Psoas muscle (tissue), 8 donors: ENCODE measurements around the gene NFE2L2. TPM values are rescaled to one million over a fixed set of nuclear protein-coding genes. Genes with fewer than 3 reads are reported as not detected.

Experiments used
- ATAC-seq, 4 donors: fragments of 200-7000 bp; cut with Tn5 transposase; one replicate each; pipeline ENCODE4 v1.9.1; 2020; ENCODE audit warnings: moderate library complexity in 3 of 4, mild to moderate bottlenecking in 2 of 4
- DNase-seq, 2 donors: peaks; one replicate each; pipeline ENCODE4 v3.0.0-alpha.2; 2020
- H3K27ac ChIP-seq: fragments of 200-600 bp; one replicate; pipeline ENCODE4 v1.8.0; 2022
- H3K27me3 ChIP-seq, 3 donors: fragments of 200-600 bp in 1 of 3; one replicate each; pipeline versions ENCODE4 v1.6.1 to v1.8.0; 2013 to 2022; ENCODE audit warnings: low read length in 2 of 3, mild to moderate bottlenecking in 2 of 3, moderate library complexity in 1 of 3; ENCODE audit not compliant: insufficient read depth in 3 of 3
- H3K36me3 ChIP-seq, 2 donors: fragments of 200-600 bp in 1 of 2; one replicate each; pipeline versions ENCODE4 v1.6.1 to v1.8.0; 2013 to 2022; ENCODE audit warnings: low read depth in 1 of 2, mild to moderate bottlenecking in 1 of 2, moderate library complexity in 1 of 2; ENCODE audit not compliant: insufficient read depth in 1 of 2
- H3K4me1 ChIP-seq: fragments of 200-600 bp; one replicate; pipeline ENCODE4 v1.8.0; 2022
- H3K4me3 ChIP-seq: fragments of 200-600 bp; one replicate; pipeline ENCODE4 v1.8.0; 2022; ENCODE audit warnings: mild to moderate bottlenecking
- H3K9me3 ChIP-seq: fragments of 200-600 bp; one replicate; pipeline ENCODE4 v1.8.0; 2022
- CTCF ChIP-seq: fragments of 200-600 bp; IDR thresholded peaks from one replicate; pipeline ENCODE4 v1.8.0; 2022; ENCODE audit warnings: antibody characterized with exemption
- WGBS, 3 donors: extraction: QIAGEN DNeasy Blood & Tissue Kit; methylation state at CpG; one replicate each; pipeline versions ENCODE4 v1.1.6 to v1.1.7; 2013; 5-methylcytosine and 5-hydroxymethylcytosine counted together
- intact Hi-C, 2 donors: fragments of 100-400 bp; cut with DNase I; formaldehyde crosslinking; loops; one replicate each; pipeline versions ENCODE4 v1.11.0 to v1.14.2; 2022
- polyA plus RNA-seq, 3 donors: library from polyadenylated mRNA; stranded (reverse); fragments of 200-250 nt; gene quantifications; one replicate each; pipeline ENCODE4 v1.2.3, GENCODE V29; 2013
- total RNA-seq, 4 donors: library from RNA; stranded (reverse); fragmentation: NEBNext Ultra II Directional in 2 of 4; extraction: Animal tissue kit (Norgen Biotek cat#: 25700) in 2 of 4; gene quantifications; one replicate each; pipeline versions ENCODE4 v1.2.1 to v1.2.4, GENCODE V29; 2021 to 2023
- donor health status: healthy with polysubstance abuse.
- donor health status: DM: no; HTN: no; CAD: no; lungs with moderate emphysema.
- donor health status: Bipolar disorder and iron deficiency.
- donor health status: healthy.
- donor health status: DM: yes; HTN: yes; CAD: no.
- donor health status: DM: no; HTN: no; CAD: no.
- donor health status: DM: no; HTN: no; CAD: no.
- donor health status: DM: yes; HTN: yes; CAD: no.

The NFE2L2 gene
- total and polyA plus RNA-seq, 7 donors, result 42.4 to 127 (median 56.6) TPM

GRCh38 chr2:177306550-177306949 lies 42.0 kb upstream of the NFE2L2 start:
- no peaks in the 10 kb centered on the region for H3K4me1 ChIP-seq
- 87 to 91% (median 88%) methylated on average over 3 of the region's 3 CpGs for WGBS, 3 donors
- no peak for DNase-seq
- no peaks in the 10 kb centered on the region for H3K27me3 ChIP-seq
- no peak overlapping the region for H3K4me3 ChIP-seq
- TF ChIP-seq CTCF, result no peak
- intact Hi-C loops, result loop anchor here in 1 of 2 donors (10.0 kb wide), 1 partner anchor 1702 kb away; no protein-coding TSS in a partner anchor
- no peaks in the 10 kb centered on the region for H3K9me3 ChIP-seq
- no peak overlapping the region for H3K27ac ChIP-seq
- no peak for ATAC-seq
- peaks cover 0 to 3% of the 10 kb centered on the region in 2 donors for H3K36me3 ChIP-seq

GRCh38 chr2:177303939-177304338 lies 39.4 kb upstream of the NFE2L2 start:
- no peak for ATAC-seq
- Histone ChIP-seq H3K27me3 (no peaks in the 10 kb centered on the region), H3K36me3 (peaks cover 0 to 3% of the 10 kb centered on the region in 2 donors), H3K4me3 (no peak overlapping the region), H3K4me1 (no peaks in the 10 kb centered on the region), H3K9me3 (no peaks in the 10 kb centered on the region), H3K27ac (no peak overlapping the region)
- intact Hi-C loops, result loop anchor here in 1 of 2 donors (10.0 kb wide), 1 partner anchor 1699 kb away; no protein-coding TSS in a partner anchor
- DNase-seq, result no peak
- no peak for TF ChIP-seq CTCF

GRCh38 chr2:177302552-177302951 lies 38.0 kb upstream of the NFE2L2 start:
- no peak for ATAC-seq
- no peaks in the 10 kb centered on the region for H3K27me3 ChIP-seq
- no peak overlapping the region for H3K27ac ChIP-seq
- DNase-seq, result no peak
- no peaks in the 10 kb centered on the region for H3K9me3 ChIP-seq
- no peaks in the 10 kb centered on the region for H3K4me1 ChIP-seq
- no peak overlapping the region for H3K4me3 ChIP-seq
- H3K36me3 ChIP-seq, result peaks cover 0 to 3% of the 10 kb centered on the region in 2 donors
- TF ChIP-seq CTCF, result no peak
- 45 to 88% (median 65%) methylated on average over 2 of the region's 2 CpGs for WGBS, 3 donors
- intact Hi-C loops, result loop anchor here in 1 of 2 donors (10.0 kb wide), 1 partner anchor 1698 kb away; no protein-coding TSS in a partner anchor

GRCh38 chr2:177298191-177298590 lies 33.7 kb upstream of the NFE2L2 start:
- intact Hi-C loops, result loop anchor here (10.0 kb wide), 1 partner anchor 133 kb away; no protein-coding TSS in a partner anchor
- Histone ChIP-seq H3K4me1 (no peaks in the 10 kb centered on the region), H3K27ac (no peak overlapping the region), H3K36me3 (no peaks in the 10 kb centered on the region), H3K27me3 (no peaks in the 10 kb centered on the region), H3K4me3 (no peak overlapping the region), H3K9me3 (no peaks in the 10 kb centered on the region)
- ATAC-seq, result no peak
- WGBS, 3 donors, result 82 to 86% (median 85%) methylated on average over 6 of the region's 6 CpGs
- TF ChIP-seq CTCF, result no peak
- DNase-seq, result no peak

- Histone ChIP-seq H3K27ac (no peak overlapping the region), H3K27me3 (no peaks in the 10 kb centered on the region), H3K4me1 (no peaks in the 10 kb centered on the region), H3K36me3 (no peaks in the 10 kb centered on the region), H3K4me3 (no peak overlapping the region), H3K9me3 (no peaks in the 10 kb centered on the region)
- intact Hi-C loops, result loop anchor here (10.0 kb wide), 1 partner anchor 131 kb away; no protein-coding TSS in a partner anchor
- DNase-seq, result no peak
- 58 to 74% (median 63%) methylated on average over 3 of the region's 3 CpGs for WGBS, 3 donors
- peak in 1 of 4 donors; percentile 56 for ATAC-seq
- TF ChIP-seq CTCF, result peak; percentile 33
Observed at GRCh38 chr2:177296040-177296439, 31.5 kb upstream of the NFE2L2 start.
